HepG2 (cell line): Measurements from ENCODE around the gene NYNRIN. TPM values are rescaled to one million over a fixed set of nuclear protein-coding genes. Genes with fewer than 3 reads are reported as not detected.

Experiments
- CHCHD3 ChIP-seq: sonication (generic); formaldehyde crosslinking; IDR thresholded peaks from 2 replicates; pipeline ENCODE4 v1.8.0; 2022; ENCODE audit warnings: mild to moderate bottlenecking, missing genetic modification reagents, moderate library complexity
- CHD4 ChIP-seq: fragments of 200-600 bp; sonication (generic); IDR thresholded peaks from 2 replicates; pipeline ENCODE4 v1.7.0; 2017; ENCODE audit warnings: mild to moderate bottlenecking, low read length, borderline replicate concordance
- CREM ChIP-seq, 2 experiments: sonication (generic) in 1 of 2; formaldehyde crosslinking in 1 of 2; IDR thresholded peaks; 2 replicates each; pipeline versions ENCODE4 v1.4.0 to v1.6.1; 2016 to 2020; ENCODE audit warnings: antibody characterized with exemption in 1 of 2, mild to moderate bottlenecking in 1 of 2, missing genetic modification reagents in 1 of 2
- LCORL ChIP-seq, 2 experiments: fragments of 450-650 bp in 1 of 2; sonication (generic) in 1 of 2; formaldehyde crosslinking in 1 of 2; IDR thresholded peaks; 2 replicates each; pipeline versions ENCODE4 v1.5.0 to v1.6.1; 2017 to 2020; ENCODE audit warnings: antibody characterized with exemption in 1 of 2, missing genetic modification reagents in 1 of 2
- NFIB ChIP-seq: sonication (generic); formaldehyde crosslinking; IDR thresholded peaks from 2 replicates; pipeline ENCODE4 v1.9.0; 2021; ENCODE audit warnings: missing genetic modification reagents, mild to moderate bottlenecking, borderline replicate concordance
- STAT5B ChIP-seq: sonication (generic); formaldehyde crosslinking; IDR thresholded peaks from 2 replicates; pipeline ENCODE4 v1.4.0; 2020; ENCODE audit warnings: missing genetic modification reagents
- THYN1 ChIP-seq: sonication (generic); formaldehyde crosslinking; IDR thresholded peaks from 2 replicates; pipeline ENCODE4 v1.8.1; 2023; ENCODE audit warnings: low read depth, mild to moderate bottlenecking, moderate library complexity, missing genetic modification reagents, borderline replicate concordance
- ZBTB21 ChIP-seq: sonication (generic); formaldehyde crosslinking; IDR thresholded peaks from 2 replicates; pipeline ENCODE4 v1.4.0; 2020; ENCODE audit warnings: missing genetic modification reagents
- ZBTB8A ChIP-seq: sonication (generic); formaldehyde crosslinking; IDR thresholded peaks from 2 replicates; pipeline ENCODE4 v1.4.0; 2020; ENCODE audit warnings: mild to moderate bottlenecking, low read depth, missing genetic modification reagents, borderline replicate concordance
- polyA plus RNA-seq, 8 experiments: library from polyadenylated mRNA; depleted of rRNA in 3 of 8; stranded (reverse) in 7 of 8; unstranded in 1 of 8; fragments of >200 nt; fragmentation: Illumina TruSeq in 4 of 8; extraction: Trizol in 4 of 8; gene quantifications; 2 replicates each; pipeline versions ENCODE4 v1.2.1 to v1.2.3, GENCODE V29; 2011 to 2016; ENCODE audit warnings: low read depth in 4 of 8, missing spikeins in 1 of 8, mixed read lengths in 1 of 8; ENCODE audit not compliant: insufficient read depth in 1 of 8
- total RNA-seq, 5 experiments: library from RNA; depleted of rRNA; stranded (reverse); fragments of >200 nt; fragmentation: Illumina TruSeq; extraction: Trizol; gene quantifications; 2 replicates each; pipeline ENCODE4 v1.2.3, GENCODE V29; 2016; ENCODE audit warnings: low read depth in 1 of 5
- TF ChIP-seq, protein P1 (sequence below): sonication (generic); formaldehyde crosslinking; IDR thresholded peaks from 2 replicates; pipeline ENCODE4 v1.5.1; 2020; ENCODE audit warnings: mild to moderate bottlenecking, moderate library complexity, missing genetic modification reagents
- TF ChIP-seq, protein P2 (sequence below): fragments of 450-650 bp; IDR thresholded peaks from 2 replicates; pipeline ENCODE4 v1.6.1; 2016
- TF ChIP-seq, protein P3 (sequence below), 2 experiments: sonication (generic) in 1 of 2; formaldehyde crosslinking in 1 of 2; IDR thresholded peaks; 2 replicates each; pipeline versions ENCODE4 v1.6.1 to v1.9.0; 2014 to 2022; ENCODE audit warnings: antibody characterized with exemption in 1 of 2, borderline replicate concordance in 1 of 2, inconsistent platforms in 1 of 2, low read depth in 1 of 2, missing genetic modification reagents in 1 of 2
- TF ChIP-seq, protein P4 (sequence below): sonication (generic); formaldehyde crosslinking; IDR thresholded peaks from 2 replicates; pipeline ENCODE4 v1.4.0; 2020; ENCODE audit warnings: missing genetic modification reagents, borderline replicate concordance

Gene NYNRIN
- total and polyA plus RNA-seq, 2 of the 13 experiments (the other 11 are each of a cell fraction or from before 2014, with no cell fraction given): 0.63 to 1.1 TPM

DNA sequence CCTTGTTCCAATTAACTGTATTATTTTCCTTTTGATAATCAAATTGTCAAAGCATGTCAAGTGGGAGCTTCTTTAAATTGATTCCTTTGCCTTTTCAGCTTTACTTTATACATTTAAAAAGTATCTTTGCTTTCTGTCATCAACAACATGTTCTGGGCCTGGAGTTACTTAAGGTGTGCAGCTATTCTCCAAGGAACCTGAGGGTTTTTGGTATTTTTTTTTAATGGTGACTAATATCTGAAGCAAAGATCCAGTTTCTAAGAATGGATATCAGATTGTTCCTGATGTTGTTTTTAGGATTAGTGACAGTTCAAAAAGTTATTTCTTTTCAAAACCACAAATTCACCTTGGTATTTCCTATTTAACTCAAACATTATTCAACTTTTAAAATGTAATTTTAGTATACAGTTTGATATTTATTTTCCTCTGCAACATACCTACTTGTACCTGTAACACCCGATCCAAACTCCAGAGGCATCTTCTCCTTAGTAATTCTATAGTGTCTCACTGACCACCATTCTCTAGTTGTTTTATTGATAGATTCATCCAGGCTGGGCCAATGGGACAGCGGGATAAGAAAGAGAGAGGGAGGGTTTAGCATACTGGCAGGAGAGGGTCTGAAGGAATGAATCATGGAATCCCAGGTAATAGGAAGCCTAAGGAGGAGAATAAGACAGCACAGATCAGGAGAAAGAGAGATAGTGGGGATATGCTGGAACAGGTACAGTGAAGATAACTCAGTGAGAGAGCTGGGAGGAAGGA is 27.5 kb downstream of the NYNRIN start (continued):
- TF ChIP-seq, protein P1, sequence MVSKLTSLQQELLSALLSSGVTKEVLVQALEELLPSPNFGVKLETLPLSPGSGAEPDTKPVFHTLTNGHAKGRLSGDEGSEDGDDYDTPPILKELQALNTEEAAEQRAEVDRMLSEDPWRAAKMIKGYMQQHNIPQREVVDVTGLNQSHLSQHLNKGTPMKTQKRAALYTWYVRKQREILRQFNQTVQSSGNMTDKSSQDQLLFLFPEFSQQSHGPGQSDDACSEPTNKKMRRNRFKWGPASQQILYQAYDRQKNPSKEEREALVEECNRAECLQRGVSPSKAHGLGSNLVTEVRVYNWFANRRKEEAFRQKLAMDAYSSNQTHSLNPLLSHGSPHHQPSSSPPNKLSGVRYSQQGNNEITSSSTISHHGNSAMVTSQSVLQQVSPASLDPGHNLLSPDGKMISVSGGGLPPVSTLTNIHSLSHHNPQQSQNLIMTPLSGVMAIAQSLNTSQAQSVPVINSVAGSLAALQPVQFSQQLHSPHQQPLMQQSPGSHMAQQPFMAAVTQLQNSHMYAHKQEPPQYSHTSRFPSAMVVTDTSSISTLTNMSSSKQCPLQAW (CRISPR knock-in tag): no peak
- TF ChIP-seq CREM (IDR thresholded peaks at IDR 0.05) (no peak), CREM (CRISPR knock-in tag; IDR thresholded peaks at IDR 0.05) (no peak), NFIB (CRISPR knock-in tag) (no peak), CHD4 (no peak), ZBTB21 (CRISPR knock-in tag) (no peak), CHCHD3 (no peak), ZBTB8A (CRISPR knock-in tag) (no peak), THYN1 (CRISPR knock-in tag) (no peak), STAT5B (CRISPR knock-in tag) (no peak), LCORL (IDR thresholded peaks at IDR 0.05) (no peak), LCORL (CRISPR knock-in tag; IDR thresholded peaks at IDR 0.05) (no peak)
- TF ChIP-seq, protein P2, sequence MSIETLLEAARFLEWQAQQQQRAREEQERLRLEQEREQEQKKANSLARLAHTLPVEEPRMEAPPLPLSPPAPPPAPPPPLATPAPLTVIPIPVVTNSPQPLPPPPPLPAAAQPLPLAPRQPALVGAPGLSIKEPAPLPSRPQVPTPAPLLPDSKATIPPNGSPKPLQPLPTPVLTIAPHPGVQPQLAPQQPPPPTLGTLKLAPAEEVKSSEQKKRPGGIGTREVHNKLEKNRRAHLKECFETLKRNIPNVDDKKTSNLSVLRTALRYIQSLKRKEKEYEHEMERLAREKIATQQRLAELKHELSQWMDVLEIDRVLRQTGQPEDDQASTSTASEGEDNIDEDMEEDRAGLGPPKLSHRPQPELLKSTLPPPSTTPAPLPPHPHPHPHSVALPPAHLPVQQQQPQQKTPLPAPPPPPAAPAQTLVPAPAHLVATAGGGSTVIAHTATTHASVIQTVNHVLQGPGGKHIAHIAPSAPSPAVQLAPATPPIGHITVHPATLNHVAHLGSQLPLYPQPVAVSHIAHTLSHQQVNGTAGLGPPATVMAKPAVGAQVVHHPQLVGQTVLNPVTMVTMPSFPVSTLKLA: peak; percentile 34; the same call in 1 of the 2 replicates
- TF ChIP-seq, protein P3, sequence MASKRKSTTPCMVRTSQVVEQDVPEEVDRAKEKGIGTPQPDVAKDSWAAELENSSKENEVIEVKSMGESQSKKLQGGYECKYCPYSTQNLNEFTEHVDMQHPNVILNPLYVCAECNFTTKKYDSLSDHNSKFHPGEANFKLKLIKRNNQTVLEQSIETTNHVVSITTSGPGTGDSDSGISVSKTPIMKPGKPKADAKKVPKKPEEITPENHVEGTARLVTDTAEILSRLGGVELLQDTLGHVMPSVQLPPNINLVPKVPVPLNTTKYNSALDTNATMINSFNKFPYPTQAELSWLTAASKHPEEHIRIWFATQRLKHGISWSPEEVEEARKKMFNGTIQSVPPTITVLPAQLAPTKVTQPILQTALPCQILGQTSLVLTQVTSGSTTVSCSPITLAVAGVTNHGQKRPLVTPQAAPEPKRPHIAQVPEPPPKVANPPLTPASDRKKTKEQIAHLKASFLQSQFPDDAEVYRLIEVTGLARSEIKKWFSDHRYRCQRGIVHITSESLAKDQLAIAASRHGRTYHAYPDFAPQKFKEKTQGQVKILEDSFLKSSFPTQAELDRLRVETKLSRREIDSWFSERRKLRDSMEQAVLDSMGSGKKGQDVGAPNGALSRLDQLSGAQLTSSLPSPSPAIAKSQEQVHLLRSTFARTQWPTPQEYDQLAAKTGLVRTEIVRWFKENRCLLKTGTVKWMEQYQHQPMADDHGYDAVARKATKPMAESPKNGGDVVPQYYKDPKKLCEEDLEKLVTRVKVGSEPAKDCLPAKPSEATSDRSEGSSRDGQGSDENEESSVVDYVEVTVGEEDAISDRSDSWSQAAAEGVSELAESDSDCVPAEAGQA (IDR thresholded peaks at IDR 0.05; ENCODE audit: low read depth): no peak
- TF ChIP-seq, protein P3 (CRISPR knock-in tag; IDR thresholded peaks at IDR 0.05; ENCODE audit: borderline replicate concordance): peak; percentile 66; the same call in 1 of the 2 replicates
- TF ChIP-seq, protein P4, sequence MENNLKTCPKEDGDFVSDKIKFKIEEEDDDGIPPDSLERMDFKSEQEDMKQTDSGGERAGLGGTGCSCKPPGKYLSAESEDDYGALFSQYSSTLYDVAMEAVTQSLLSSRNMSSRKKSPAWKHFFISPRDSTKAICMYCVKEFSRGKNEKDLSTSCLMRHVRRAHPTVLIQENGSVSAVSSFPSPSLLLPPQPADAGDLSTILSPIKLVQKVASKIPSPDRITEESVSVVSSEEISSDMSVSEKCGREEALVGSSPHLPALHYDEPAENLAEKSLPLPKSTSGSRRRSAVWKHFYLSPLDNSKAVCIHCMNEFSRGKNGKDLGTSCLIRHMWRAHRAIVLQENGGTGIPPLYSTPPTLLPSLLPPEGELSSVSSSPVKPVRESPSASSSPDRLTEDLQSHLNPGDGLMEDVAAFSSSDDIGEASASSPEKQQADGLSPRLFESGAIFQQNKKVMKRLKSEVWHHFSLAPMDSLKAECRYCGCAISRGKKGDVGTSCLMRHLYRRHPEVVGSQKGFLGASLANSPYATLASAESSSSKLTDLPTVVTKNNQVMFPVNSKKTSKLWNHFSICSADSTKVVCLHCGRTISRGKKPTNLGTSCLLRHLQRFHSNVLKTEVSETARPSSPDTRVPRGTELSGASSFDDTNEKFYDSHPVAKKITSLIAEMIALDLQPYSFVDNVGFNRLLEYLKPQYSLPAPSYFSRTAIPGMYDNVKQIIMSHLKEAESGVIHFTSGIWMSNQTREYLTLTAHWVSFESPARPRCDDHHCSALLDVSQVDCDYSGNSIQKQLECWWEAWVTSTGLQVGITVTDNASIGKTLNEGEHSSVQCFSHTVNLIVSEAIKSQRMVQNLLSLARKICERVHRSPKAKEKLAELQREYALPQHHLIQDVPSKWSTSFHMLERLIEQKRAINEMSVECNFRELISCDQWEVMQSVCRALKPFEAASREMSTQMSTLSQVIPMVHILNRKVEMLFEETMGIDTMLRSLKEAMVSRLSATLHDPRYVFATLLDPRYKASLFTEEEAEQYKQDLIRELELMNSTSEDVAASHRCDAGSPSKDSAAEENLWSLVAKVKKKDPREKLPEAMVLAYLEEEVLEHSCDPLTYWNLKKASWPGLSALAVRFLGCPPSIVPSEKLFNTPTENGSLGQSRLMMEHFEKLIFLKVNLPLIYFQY: no peak
